Activated CD4-positive, alpha-beta T cell treated with anti-CD3 and anti-CD28 coated beads for 24 hours (primary cell): Measurements from ENCODE around the gene POLD2.

Experiments used
- DNase-seq, 2 donors: peaks; one replicate each; pipeline ENCODE4 v3.0.0-alpha.2; 2020; ENCODE audit warnings: low read depth in 2 of 2

The POLD2 gene

DNA sequence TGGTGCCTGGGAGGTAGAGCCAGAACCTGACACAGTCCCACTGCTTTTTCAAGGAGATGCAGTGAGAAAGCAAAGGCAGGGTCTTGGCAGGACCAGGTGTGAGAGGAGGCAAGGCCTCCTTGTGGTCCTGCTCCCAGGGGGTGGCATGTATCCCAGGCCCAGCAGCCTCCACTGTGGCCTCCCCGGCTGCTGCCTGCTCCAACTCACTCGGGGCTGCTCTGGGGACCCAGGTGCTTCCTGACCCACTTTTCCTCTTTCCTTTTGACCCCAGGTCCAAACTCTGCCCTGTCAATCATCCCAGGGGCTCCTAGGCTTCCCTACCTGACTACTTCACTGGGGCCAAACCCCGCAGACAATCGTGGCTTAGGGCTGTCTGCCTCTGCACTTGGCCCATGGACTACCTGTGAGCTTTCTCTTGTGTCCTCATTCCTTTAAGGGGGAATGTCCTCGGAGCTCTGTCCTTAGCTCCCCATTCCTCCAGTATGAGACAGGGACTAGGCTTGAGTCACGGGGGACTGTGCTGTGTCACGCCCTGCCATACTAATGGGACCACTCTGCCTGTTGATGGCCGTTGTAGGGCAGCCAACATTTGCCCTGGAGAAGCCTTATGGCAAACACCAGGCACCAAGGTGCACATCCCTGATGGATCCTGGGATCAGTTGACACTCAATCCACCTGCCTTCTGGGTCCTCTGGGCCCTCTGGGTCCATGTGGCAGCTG is 20.3 kb downstream of the POLD2 start:
- DNase-seq, result no peak

DNA sequence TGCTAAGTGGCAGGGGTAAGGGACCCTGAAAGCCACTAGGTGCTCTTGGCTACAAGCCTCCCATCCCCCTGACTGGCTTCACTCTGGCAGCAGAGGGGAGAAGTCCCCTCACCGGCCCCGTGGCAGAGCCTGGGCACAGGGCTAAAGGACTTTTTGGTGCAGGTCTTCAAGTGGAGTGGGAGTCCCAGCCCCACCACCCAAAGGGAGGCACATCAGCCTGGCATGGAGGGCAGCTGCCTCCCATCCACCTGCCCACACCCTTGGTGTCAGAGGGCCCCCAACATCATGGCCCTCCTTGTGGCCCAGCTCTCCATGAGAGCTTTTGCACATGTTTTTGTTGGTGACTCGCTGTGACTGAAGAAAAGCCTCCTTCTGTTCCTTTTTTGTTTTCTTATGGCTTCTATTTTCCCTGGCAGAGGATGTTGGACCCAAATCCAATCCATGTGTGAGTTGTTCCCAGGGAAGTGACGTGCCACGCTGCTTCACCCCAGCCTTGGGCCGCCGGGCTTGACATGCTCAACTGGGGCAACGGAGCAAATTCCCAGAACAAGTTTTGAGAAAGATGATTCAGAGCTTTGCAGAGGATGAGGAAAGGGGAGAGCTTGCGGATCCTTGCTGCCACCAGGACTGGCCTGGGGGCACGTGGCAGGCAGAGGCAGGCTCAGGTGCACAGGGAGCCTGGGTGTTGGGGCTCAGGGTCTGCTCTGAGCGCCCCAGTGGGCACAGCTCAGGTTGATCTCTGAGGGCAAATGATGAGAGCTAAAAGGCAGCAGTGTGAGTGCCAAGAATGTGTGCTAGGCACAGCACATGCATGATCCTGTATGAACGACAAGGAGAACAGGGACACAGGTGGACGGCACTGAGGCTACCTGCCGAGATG is 21.1 kb downstream of the POLD2 start:
- DNase-seq, result no peak

DNA sequence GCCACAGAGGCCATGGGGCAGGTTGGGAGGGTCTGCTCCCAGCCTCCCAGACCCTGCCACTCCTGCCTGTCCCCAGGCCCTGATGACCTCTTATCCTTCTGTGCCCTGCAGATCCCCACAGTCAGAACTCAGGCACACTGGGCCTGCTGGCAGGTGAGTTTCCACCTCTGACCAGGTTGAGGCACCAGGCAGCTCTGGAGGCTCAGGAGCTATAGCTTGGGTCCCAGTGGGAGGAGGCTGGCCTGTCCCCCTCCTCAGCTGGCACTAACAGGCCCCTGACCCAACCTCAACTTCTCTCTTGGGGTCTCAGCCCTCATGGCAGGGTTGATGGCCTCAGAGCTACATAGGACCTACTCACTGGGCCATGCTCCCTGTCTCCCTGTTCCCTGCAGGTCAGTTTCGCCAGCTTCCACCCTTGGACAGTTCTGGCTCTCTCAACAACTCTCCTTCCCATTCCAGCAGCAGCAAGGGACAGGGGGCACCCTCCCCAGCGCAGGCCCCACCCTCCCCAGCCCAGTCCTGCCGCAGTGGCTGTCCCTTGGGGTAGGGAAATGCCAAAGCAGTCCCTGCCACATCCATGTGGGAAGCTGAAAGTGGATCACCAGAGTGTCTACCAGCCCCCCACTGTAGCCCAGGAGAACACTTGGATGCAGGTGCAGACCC is 21.9 kb downstream of the POLD2 start:
- DNase-seq, result no peak

DNA sequence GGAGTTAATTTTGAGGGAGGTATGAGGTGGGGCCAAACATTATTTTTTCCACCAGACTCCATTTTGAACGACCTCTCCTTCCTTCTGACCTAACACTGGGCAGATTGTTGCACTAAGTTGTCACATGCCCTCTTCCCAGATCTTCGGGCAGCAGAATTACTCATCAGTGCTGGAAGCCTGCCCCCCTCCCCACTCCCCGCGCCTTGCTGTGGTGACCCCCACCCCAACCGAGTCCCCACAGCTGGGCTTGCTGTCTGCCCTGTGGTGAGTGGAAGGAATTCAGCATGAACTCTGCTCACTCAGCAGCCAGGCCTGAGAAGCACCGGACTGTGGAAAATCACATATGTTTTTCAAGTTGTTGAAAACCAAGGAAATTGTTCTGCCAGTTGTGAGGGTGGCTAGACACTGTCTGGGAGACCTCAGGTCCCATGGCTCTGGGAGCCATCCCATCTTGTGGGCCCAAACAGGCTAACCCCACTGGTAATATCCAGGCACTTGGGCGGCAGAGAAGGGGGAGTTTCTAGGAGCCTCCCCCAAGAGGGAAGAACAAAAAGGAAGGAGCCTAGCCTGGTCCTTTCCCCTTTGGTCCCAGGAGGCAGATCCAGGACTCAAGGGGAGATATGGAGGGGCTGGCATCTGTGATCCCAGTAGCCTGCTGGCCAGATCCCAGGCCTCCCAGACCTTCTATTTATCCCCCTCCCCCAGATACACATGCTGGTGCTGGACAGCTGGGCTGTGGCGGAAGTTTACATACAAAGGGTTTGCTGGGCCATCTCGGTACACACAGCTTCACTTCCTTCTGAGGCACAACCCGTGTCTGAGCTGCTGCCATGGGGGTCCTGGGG is 22.7 kb downstream of the POLD2 start:
- DNase-seq, result no peak

DNA sequence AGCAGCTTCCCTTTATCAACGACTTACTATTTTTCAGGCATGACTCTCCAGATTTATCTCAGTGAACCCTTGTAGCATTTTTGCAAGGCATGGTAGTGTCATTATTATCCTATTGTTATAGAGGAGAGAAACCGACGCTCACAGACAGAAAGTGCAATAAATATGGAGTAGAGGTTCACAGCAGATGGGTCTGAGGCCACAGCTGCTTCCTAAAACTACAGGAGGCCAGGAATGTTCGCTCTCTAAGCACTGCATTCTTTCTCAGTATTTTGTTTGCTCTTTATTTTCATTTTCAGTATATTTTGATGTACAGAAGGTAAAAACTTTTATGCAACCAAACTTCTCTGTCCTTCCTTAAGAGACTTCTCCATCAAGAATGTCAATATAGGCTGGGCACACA is 23.7 kb downstream of the POLD2 start:
- DNase-seq, result no peak

DNA sequence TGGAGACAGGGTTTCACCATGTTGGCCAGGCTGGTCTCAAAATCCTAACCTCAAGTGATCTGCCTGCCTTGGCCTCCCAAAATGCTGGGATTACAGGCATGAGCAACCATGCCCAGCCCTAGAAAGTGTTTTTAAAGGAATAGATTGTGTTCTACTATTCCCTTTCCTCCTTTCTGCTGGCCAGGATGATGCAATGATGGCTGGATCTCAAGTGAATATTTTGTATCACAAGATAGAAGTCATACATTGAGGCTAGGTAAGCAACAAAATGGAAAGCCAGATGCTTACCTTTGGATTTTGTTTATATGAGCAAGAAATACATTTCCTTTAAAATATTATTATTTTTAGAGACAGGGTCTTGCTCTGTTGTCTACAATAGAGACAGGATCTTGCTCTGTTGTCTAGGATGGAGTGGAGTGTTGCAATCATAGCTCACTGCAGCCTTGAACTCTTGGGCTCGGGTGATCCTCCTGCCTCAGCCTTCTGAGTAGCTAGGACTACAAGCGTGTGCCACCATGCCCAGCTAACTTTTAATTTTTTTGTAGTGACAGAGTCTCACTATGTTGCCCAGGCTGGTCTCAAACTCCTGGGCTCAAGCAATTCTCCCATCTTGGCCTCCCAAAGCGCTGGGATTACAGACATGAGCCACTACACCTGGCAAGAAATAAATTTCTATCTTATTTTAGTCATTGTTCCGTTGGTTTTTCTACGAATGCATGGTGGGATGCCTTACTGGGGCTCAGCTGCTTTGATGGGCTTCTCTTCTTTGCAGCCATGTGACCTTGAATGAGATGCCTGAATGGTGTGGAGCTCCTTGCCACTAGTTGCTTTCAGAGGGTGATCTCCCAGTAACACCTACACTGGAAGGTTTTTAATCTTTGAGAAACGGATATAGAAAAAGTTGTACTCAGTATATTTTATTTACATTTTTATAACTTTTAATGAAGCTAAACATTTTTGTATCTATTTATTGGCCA is 25.0 kb downstream of the POLD2 start:
- DNase-seq, result no peak

DNA sequence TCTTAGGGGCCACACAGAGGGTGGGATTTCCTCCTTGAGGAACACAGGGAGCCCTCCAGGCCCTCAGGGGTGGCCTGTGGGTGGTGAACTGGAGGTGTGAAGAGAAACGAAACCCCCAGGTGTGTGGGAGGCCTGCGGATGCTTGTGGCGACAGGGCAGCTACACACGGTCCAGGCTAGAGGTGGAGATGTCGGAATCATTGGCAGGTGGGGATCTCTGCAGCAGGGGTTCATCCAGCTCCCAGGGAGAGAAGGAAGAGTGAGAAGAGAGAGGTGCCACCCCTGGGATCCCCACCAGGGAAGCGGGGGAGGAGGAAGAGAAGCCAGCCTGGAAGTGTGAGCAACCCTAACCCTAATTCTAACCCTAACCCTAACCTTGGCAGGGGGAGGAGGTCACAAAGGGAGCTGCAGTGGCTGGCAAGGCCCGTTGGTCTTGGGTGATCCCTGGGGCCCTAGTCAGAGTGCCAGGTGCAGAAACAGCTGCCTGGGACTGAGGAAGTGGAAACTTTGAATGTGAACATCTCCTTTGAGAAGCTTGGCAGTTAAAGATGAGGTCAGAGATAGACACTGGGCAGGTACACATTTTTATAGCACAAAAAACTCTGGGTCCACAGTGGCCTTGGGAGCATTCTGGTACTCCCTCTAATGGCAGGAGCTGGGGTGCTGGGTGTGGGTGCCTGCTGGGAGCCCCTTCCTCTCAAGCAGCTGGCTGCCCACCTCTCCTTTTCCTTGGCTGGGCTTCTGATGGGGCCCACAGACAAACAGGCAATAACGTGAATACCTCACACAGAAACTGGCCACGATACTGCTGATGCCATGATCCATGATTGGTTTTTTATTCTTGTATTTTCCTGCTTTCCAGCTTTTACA is 26.1 kb downstream of the POLD2 start:
- DNase-seq, result no peak

DNA sequence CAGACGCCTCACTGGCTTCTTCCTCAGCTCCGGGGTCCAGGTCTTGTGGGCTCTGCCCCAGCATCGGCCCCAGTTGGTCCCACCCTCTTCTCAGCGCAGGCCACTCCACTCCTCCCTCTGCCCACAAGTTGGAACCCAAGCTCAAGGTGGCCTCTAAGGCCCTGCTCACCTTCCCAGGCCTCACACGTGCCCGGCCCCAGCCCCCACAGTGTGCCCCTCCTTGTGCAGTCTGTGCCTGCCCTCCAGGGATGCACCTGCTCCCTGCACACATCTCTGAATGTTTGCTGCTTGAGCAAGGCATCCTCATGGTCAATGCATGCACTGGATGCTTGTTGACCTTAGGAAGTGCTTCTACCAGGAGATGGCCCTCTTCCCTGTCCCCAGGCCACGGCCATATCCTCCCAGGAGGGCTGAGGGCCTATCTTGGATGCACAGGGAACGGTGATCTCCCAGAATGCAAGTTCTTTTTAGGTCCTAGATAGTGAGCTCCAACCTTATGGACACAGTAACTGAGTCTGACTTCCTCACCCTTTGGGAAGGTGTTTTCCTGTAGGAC is 26.9 kb downstream of the POLD2 start:
- DNase-seq, result no peak

DNA sequence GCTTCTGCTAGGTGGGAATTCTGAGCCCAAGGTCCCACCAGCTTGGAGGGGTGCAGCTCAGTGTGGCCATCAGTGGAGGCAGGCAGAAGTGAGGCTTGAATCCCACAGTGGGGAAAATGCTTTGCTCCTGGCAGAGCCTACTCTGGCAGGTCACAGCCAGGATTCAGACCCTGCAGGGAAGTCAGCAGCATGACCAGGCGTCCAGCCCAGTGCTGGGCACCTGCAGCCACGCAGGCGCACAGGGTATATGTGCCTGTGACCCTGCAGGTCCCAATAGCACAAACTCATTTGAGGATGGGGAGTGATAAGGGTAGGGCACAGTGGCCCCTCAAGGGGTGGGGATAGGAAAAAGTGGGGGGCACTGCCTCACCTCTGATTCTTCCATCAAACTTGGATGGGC is 27.6 kb downstream of the POLD2 start:
- DNase-seq, result no peak

DNA sequence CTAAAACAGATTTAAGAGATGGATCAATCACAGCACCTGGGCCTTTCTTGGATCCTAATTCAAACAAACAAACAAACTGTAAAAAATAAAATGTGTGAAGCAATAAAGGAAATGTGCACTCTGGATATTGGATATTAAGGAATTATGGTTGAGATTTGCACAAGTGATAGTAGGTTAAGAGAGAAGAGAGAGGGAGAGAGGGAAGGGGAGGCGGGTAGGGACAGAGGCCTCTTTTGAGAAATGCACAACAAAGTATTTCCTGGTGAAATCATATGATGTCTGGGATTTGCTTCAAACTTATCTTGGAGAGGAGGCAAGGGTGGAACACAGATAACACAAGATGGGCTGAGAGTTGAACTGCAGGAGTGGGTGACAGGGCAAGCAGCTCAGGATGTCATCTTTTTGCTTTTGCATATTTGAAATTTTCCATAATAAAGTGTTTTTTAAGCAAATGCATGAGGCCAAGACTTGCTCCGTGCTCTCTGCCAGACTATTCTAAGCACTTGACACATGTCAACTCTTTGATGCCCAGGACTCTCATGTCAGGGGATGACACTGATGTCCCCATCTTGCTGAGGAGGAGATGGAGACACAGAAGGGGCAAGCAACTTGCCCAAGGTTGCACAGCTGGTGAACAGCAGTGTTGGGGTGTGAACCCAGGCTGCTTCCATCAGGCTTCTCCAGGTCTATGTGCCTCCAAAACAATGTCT is 28.3 kb downstream of the POLD2 start:
- no peak for DNase-seq

DNA sequence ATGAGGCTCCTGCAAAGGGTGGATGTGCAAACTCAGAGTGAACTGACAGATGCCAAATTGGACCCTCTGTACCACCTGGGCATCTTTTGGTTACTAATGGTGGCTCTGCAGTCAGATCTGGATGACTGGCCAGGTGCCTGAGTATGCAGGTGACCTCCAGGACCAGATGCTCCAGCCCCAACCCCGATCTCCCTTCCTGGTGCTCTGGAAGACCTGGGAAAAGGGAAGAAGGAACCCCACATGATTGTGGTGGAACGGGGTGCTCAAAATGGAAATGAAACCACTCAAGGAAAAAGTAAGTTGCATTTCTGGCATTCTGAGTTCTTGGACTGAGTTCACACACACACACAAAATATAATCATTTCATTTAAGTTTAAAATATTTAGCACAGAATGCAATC is 29.0 kb downstream of the POLD2 start:
- no peak for DNase-seq

DNA sequence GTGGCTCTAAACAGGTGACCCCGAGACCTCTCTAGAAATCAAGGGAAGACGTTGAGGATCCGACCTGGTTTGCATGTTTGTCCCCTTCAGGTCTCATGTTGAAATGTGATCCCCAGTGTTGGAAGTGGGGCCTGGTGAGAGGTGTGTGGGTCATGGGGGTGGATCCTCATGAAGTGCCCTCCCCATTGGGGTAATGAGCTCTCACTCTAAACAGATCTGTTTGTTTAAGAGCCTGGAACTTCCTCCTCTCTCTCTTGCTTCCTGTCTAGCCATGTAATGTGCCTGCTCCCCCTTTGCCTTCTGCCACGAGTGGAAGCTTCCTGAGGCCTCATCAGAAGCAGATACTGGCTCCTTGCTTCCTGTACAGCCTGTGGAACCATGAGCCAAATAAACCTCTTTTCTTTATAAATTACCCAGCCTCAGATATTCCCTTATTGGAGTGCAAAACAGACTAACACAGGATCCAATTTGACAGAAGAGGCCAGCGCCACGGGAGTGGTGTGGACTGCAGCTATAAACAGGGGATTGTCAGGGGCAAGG is 30.2 kb downstream of the POLD2 start:
- no peak for DNase-seq

DNA sequence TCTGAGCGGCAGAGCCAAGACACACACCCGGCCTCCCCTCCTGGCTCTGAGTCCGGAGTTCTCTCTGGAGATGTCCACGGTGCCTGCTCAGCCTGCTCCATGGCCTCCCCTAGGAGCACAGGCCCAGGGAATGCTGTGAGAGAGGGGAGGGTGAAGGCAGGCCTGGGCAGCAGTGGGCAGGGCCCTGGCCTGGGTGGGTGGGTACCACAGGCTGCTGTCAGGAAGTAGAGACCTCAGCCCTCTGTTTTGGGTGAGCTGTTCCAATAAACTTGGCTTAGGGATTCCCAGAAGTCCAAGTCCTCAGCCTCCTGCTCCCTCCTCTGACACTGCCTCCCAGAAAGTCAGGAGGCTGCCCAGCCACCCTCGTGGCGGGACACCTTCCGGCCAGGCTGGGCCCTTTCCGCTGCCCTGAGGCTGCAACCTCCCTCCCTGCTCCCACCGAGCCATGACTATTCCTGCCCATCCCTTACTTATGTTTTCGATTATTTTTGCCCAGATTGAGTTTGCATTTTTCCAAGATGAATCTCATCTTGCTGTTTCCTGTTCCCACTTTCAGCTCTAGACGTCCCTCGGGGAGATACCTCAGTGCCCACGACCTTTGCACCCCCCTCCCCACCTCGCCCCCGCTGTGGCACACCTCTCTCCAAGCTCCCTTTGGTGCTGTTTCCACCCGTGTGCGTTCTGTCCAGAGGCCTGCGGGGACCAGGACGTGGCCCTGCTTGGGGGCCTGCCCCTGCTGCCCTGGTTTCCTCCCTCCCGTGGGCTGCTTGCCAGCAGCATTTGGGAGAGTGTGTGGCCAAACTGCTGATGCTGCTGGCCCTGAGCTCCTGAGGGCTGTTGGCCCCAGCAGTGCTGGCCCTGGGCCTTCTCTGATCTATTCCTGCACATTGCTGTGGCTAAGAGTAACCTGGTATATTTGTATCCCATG is 35.2 kb downstream of the POLD2 start:
- no peak for DNase-seq

DNA sequence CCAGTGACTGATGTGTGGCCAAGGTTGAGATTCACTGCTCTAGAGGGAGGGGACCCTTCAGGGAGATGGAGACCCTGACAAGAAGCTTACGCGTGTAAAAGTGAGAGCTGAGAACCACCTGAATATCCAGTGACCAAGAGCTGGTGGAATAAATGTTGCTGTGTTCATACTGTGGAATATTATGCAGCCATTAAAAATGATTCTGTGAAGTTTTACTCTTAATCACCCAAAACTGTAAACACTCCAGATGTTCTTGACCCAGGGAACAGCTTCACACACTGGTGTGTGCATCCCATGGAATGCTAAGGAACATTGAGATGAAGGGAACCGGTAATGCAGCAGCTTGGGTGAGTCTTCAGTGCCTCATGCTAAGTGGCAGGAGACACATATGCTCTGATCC is 36.7 kb downstream of the POLD2 start:
- DNase-seq, result no peak

DNA sequence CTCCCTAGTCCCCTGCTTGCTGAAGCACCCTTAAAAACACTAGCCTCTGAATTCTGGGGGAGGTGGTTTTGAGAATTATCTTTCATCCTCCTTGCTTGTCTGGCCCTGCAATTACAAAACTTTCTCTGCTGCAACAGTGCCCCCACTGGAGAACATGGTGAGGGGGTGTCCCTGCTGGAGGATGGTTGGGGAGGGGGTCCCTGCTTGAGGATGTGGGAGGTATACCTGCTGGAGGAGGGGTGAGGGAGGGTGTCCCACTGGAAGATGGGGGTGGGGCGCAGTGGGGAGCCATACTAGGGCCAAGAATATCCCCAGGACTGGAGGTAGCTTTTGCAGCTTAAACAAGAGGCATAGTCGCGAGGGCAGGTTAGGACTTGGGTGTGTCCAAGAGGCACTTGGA is 37.8 kb downstream of the POLD2 start:
- DNase-seq, result no peak

DNA sequence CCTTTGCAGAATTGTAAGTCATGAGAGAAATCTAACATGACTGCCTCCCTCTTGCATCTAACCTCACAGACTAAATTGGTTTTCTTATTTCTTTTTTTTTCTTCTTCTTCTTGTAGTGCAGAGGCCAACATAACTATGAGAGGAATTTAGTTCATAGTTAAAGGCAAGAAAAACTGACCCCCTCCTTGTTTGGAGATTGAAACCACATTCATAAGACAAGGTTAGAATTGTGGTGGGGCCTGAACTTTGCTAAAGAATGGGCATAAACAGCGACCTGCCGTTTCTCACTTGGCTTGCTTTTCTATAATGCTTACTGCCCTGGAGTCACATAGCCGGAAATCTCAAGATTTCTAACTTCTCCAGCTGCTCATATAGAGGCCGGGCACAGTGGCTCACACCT is 38.6 kb downstream of the POLD2 start:
- no peak for DNase-seq

DNA sequence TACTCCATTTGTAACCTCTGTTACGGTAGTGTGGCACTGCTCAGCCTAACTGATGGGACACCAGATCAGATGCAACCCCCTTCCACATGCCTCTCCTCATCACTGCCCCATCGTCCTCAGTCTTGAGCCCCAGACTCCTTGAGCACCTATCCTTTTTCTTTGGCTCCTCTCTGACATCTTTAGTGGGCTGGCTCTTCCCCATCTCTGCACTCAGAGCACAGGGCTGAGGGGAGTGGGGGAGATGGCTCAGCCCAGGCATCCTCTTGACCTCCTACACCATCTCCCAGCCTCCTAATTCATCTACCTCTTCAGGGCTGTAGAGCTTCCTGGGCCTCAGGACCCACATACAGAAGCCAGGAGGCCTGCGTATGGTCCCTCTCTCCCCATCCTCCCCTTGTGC is 39.6 kb downstream of the POLD2 start:
- no peak for DNase-seq
